Hematopoietic multipotent progenitor cell treated with erythropoietin and hydrocortisone succinate and interleukin-3 and kit ligand, for 15 days (in vitro differentiated cells): Measurements from ENCODE around the gene TNS4.
"Not testable (repeated sequence)": the region's sequence is repeated elsewhere in the genome, so short reads cannot be mapped to it uniquely, and the experiment has no call there.

Experiments used
- DNase-seq: peaks from one replicate; pipeline ENCODE4 v3.0.0-alpha.2; 2015; ENCODE audit warnings: low spot score

TNS4 gene, protein sequence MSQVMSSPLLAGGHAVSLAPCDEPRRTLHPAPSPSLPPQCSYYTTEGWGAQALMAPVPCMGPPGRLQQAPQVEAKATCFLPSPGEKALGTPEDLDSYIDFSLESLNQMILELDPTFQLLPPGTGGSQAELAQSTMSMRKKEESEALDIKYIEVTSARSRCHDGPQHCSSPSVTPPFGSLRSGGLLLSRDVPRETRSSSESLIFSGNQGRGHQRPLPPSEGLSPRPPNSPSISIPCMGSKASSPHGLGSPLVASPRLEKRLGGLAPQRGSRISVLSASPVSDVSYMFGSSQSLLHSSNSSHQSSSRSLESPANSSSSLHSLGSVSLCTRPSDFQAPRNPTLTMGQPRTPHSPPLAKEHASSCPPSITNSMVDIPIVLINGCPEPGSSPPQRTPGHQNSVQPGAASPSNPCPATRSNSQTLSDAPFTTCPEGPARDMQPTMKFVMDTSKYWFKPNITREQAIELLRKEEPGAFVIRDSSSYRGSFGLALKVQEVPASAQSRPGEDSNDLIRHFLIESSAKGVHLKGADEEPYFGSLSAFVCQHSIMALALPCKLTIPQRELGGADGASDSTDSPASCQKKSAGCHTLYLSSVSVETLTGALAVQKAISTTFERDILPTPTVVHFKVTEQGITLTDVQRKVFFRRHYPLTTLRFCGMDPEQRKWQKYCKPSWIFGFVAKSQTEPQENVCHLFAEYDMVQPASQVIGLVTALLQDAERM

GRCh38 chr17:40501499-40501911 is at the start of gene TNS4:
TSS of gene TNS4 (minus strand) at chr17:40501623. CDS start at chr17:40496425, 5,198 bp downstream.
- DNase-seq, result no peak

DNA sequence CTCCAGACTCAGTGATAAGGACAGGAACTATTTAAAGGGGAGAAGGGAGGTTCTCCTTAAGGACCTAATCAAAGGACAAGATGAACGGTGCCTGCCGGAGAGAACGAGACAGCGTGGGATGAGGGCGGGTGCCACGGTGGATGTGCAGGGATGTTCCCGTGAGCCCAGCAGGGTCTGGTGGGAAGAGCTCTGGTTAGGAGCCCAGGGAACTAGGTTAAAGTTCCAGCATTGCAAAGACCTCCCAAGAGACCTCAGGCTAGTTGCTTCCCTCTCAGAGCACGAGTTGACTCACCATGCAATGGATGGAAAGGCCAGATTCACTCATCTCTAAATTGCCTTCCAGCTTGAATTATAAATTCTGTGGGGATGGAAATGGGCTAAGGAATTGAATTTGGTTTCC is 49.2 kb upstream of the TNS4 start:
- no peak for DNase-seq

DNA sequence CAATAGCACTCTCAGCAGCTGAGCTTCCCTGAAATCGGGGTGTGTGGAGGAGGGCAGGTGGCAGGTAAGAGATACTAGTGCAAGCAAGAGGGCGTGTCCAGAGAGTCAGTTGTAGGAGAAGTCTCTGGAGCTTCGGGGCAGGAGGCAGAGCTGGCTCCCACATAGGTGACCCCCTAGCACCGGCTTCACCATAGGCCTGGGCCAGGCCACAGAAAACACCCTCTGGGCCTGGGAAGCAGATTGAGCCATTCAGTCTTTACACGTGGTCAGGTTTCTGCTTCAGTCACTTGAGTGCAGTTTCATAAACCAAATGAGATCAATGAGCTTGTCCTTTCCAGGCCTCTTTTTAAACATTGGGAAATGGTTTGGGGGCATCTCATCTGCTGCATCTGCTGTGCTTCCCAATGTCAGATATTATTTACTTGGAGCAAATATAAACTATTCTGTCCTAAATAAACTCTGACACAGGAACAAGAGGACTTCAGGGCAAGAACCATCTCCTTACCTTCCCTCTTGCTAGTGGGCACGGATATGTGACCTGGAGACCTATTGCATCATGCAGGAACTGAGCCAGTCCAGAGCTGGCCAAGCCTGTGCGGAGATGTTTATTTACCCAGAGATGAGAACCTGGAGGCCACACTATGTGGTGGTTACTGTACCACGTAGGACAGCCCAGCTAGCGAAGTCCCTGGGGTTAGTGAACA is 47.7 kb upstream of the TNS4 start:
- no peak for DNase-seq

GRCh38 chr17:40548491-40548981 is 47.1 kb upstream of the TNS4 start:
- DNase-seq, result no peak

DNA sequence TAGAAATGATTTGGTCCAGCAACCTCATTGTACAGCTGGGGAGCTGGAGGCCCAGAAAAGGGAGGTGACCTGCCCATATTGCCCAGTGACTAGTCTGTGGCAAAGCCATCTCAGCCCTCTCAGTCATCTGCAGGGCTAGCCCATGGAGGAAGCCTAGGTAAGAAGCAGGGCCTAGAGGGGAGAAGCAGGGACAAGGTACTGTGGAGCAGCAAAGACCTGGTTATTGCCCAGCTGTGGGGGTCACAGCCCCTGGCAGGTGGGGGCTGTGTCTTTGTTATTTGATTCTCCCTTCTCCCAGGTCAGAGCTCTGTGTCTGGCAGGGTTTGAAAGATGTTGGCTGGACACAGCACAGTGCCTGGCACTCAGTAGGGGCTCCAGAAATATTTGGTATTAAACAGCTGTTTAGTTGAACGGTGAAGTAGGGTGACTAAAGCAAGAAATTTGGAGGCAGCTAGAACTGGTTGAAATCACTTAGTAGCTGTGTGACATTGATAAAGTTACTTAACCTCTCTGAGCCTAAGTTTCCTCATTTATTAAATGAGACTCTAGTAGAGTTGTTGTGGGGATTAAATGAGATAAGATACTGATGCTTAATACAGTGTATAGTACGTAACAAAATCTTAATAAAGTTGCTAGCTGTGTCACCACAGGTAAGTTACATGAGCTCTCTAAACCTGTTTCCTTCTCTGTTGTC is 46.5 kb upstream of the TNS4 start:
- DNase-seq, result no peak

DNA sequence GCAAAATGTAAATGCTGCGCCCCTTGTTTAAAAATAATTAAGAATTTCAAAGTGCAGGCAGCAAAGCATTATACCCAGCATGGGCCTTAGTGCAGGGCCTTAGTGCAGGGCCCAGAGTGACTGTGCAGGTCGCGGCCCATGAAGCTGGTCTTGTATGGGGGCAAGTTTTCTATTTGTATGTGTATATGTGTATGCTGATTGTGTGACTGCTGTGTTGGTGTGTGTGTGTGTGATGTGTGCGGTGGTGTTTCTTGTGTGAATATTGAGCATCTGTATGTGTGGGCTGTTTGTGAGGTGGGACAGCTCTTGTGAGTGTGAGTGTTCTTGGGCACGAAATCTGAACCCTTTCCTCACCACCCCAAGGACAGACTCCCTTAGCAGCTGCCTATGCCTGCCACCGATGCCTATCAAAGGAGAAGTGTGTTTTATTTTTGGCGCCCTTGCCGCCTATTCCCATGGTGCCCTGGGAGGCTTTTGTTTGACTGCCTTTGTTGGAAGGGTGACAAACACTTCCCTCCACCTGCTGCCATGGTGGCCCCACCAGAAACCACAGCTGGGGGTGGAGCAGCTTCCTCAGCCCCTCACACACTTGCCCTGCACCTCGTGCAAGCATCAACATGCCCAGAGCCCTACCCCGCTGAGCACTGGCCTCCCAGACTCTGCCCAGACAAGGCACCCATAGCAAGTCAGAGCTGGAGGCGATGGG is 45.8 kb upstream of the TNS4 start:
- no peak for DNase-seq

GRCh38 chr17:40546497-40546896 is 45.1 kb upstream of the TNS4 start:
- not testable (repeated sequence) for DNase-seq

DNA sequence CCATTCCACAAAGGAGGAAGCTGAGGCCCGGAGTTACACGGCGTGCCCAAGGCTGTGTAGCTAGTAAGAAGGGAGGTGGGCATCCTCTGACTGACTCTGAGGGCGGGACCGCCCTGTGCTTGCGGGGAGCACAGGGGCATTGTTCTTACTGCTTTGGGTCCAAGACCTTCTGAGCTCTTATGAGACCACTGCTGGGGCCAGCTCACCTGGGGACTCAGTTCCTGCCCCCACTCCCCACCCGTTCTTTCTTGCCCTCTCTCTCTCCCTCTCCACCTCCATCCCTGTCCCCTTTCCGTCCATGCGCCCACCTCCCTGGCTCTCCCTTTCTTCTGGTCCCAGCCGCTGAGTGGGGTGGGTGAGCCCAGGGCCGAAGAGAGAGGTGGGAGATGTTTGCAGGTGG is 44.2 kb upstream of the TNS4 start:
- DNase-seq, result no peak

- DNase-seq, result no peak
These were observed 41.4 kb upstream of the TNS4 start for GRCh38 chr17:40542558-40543411.

GRCh38 chr17:40541873-40542557 is 40.6 kb upstream of the TNS4 start:
- no peak for DNase-seq

DNA sequence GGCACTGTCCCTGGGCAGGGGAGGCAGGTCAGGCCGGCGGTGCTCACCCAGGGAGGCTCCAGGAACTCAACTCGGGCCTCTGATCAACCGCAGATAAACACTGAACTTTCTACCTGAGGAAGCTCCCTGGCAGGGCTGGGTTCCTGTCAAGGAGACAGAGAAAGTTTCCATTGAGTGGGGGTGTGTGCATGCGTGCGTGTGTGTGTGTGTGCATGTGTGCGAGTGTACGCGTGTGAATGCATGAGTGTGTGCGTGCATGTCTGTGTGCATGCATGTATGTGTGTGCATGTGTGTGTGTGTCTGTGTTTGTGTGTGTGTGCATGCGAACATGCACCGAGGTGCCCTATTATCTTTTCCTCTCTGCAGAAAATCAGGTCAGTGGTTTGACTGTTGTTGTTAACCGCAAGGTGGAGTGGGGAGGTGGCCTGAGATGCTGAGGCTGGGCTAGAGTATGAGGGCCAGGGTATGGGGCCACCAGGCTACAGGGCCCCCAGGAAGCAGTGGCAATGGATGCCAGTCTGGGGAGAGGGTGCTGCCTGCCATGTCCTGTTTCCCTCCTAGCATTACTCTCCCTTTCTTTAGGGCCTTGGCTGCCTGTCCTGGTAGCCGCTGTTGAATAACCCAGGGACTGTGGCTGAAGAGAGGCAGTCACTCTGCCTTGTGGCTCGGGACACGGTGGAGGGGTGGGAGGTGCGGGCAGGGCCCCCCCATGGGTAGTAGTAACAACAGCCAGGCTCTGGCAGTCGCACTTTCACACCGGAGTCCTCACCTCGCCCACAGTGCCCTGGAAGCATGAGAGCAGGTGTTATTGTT is 39.8 kb upstream of the TNS4 start:
- no peak for DNase-seq

GRCh38 chr17:40540448-40540847 is 39.0 kb upstream of the TNS4 start:
- no peak for DNase-seq

DNA sequence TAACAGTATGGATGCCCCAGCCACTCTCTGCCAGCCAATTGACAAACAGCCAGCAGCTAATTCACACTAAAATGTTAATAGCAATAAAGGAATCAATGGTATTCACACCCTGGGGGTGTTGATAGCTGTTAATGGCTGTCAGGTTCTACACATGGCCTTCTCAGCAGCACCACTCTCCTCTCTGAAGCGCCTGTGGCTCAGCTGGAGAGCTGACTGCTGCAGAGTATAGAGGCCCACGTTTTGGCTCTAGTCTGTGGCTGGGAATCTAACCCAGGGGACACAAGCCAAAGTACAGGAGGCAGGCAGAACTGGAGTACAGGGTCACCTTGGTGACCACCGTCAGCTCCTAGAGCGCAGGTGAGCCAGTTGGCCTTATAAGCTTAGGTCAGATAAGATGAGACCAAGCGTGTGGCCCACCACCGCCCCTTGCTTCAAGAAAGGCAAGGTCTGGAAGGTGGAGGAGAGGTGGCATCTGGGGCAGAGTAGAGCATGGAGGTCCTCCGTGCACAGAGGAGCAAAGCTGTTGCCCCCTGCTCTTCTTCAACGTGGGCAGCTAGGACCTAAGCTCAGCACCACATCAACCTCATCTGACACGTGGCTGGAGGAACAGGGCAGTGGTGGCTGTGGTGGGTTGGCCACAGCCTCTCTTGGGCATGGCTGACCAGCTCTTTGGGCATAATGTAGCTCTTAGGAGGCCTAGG is 38.4 kb upstream of the TNS4 start:
- DNase-seq, result no peak

DNA sequence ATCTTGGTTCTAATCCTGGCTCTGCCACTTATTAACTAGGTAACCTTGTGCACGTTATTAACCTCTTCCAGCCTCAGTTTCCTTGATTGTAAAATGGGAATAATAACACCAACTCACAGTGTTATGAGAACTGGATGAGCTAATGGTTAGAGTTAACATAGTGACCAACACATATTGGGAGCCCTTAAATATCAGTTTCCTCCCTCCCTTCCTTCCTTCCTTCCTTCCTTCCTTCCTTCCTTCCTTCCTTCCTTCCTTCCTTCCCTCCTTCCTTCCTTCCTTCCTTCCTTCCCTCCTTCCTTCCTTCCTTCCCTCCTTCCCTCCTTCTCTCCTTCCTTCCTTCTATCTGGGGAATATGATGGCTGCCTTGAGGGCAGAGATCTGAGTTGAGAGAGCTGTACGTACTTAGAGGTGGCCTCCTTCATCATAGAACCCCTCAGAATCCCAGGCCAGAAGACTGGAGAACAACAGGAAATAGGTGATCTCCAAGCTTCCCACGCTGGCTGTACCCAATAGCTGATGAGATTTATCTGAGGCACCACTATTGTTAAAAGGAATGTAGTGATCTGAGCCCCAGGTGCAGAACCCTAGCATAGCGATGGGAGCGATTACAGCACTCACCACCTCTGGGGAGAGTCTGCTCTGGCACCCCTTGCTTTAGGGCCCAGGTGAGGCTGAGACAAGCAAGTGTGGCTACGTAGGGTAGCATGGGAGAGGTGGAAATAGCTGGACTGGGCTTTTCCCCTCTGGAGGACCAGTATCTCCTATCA is 37.7 kb upstream of the TNS4 start:
- DNase-seq, result no peak

DNA sequence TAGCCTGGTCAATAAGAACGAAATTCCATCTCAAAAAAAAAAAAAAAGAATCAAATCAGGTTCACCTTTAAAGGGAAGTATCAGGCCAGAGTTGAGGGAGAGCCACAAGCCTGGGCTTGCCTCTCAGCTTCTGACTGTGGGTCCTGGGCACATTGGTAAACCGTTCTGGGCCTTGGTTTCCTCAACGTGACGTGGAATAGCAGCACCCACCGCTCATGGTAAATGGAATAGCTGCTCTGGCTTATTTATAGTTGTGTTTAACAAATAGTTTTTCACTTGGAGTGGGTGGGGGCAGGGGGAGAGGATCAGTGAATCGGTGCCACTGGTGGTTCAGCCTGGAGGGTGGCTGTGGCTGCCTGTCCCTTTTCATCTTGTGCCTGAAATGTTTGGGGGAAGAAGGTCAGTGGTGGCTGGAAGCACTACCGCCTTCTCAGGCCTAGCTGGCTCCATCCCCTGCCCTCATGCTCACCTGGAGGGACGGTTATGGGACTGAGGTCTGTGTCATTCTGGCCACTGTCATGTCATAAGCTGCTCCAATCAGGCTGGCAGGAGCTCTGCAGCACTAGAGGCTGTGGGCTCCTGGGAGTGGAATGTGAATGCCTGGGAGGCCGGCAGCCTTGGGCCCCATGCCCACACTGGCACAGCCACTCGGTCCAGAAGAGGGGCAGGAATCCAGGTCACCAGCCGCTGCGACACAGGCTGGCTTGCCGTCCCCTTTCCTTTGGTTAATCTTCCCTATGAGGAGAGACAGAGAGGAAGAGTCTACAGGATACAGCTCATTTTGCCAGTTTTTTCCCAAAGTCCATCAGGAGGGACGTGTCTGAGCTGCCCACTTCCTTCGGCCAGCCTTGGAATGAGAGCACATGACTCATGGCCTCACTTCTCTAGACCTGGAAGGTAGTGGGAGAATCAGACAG is 36.9 kb upstream of the TNS4 start:
- no peak for DNase-seq
